HCT116 (cell line): ENCODE results near the gene DZIP1L. TPM values are rescaled to one million over a fixed set of nuclear protein-coding genes. Genes with fewer than 3 reads are reported as not detected.

Experiments
- ATAC-seq: fragments of 200-7000 bp; cut with Tn5 transposase; 2 replicates; pipeline ENCODE4 v1.9.1; 2020; ENCODE audit warnings: mild to moderate bottlenecking, moderate library complexity
- BruUV-seq: library from RNA; stranded (reverse); fragments of 400-500 nt; replicated peaks from 2 replicates; lab custom pipeline; 2021; lab: Mats Ljungman, UMichigan
- CTCF ChIA-PET: fragments of 300-600 bp; sonication (Branson Sonifier 250); formaldehyde crosslinking; loops from one replicate; lab custom pipeline; 2021; ENCODE audit warnings: antibody characterized with exemption; lab: Charles Lee
- POLR2A ChIA-PET: fragments of 300-600, 350-600 bp; sonication (Branson Sonifier 250); formaldehyde crosslinking; loops from one replicate; lab custom pipeline; 2021; ENCODE audit warnings: antibody characterized with exemption; lab: Charles Lee
- RAD21 ChIA-PET, 2 experiments: fragments of 300-600 bp; sonication (Branson Sonifier 250); formaldehyde crosslinking; loops; one replicate each; lab custom pipeline; 2023; ENCODE audit warnings: low total read pairs in 2 of 2; ENCODE audit not compliant: uncharacterized antibody in 2 of 2, unreplicated experiment in 2 of 2, low non-redundant PET in 1 of 2; lab: Charles Lee
- DNase-seq: peaks from one replicate; pipeline ENCODE4 v3.0.0-alpha.2; 2010; ENCODE audit warnings: low read depth, low spot score
- H2AFZ ChIP-seq: fragments of 200-600 bp; shearing (Covaris generic), sonication (generic); 2 replicates; pipeline ENCODE4 v1.6.1; 2017; ENCODE audit warnings: low read depth, mixed run types, mixed read lengths, antibody characterized with exemption, low read length; ENCODE audit not compliant: poor library complexity, severe bottlenecking
- H3K27ac ChIP-seq: 2 replicates; pipeline ENCODE4 v1.5.1; 2012; ENCODE audit warnings: low read depth, low read length
- H3K27me3 ChIP-seq: fragments of 200-600 bp; sonication (generic); 2 replicates; pipeline ENCODE4 v1.6.1; 2016; ENCODE audit warnings: mixed run types, low read length, mixed read lengths; ENCODE audit not compliant: insufficient read depth
- H3K36me3 ChIP-seq, 2 experiments: fragments of 200-500 bp in 1 of 2; fragments of 200-600 bp in 1 of 2; sonication (Bioruptor generic) in 1 of 2; sonication (generic) in 1 of 2; 2 replicates each; pipeline versions ENCODE4 v1.5.1 to v1.6.1; 2014 to 2016; ENCODE audit warnings: low read length in 2 of 2, inconsistent platforms in 1 of 2, mixed read lengths in 1 of 2, mixed run types in 1 of 2; ENCODE audit not compliant: insufficient read depth in 2 of 2, control insufficient read depth in 1 of 2
- H3K4me1 ChIP-seq, 2 experiments: fragments of 200-600 bp in 1 of 2; sonication (generic) in 1 of 2; 2 replicates each; pipeline versions ENCODE4 v1.5.1 to v1.6.1; 2012 to 2017; ENCODE audit warnings: low read length in 2 of 2, inconsistent platforms in 1 of 2, mild to moderate bottlenecking in 1 of 2, mixed read lengths in 1 of 2, mixed run types in 1 of 2, moderate library complexity in 1 of 2; ENCODE audit not compliant: insufficient read depth in 2 of 2, control insufficient read depth in 1 of 2
- H3K4me2 ChIP-seq: fragments of 200-600 bp; sonication (generic); 2 replicates; pipeline ENCODE4 v1.6.1; 2017; ENCODE audit warnings: mixed run types, low read length, mixed read lengths
- H3K4me3 ChIP-seq, 2 experiments: fragments of 200-600 bp in 1 of 2; sonication (generic) in 1 of 2; replicated peaks in 1 of 2; 2 replicates each; pipeline ENCODE4 v1.5.1; 2011 to 2016; ENCODE audit warnings: low read length in 2 of 2, control low read depth in 1 of 2, low read depth in 1 of 2, mild to moderate bottlenecking in 1 of 2, mixed read lengths in 1 of 2, mixed run types in 1 of 2
- H3K79me2 ChIP-seq: fragments of 200-600 bp; sonication (generic); 2 replicates; pipeline ENCODE4 v1.6.1; 2017; ENCODE audit warnings: mild to moderate bottlenecking, mixed run types, low read length, moderate library complexity, mixed read lengths; ENCODE audit not compliant: insufficient read depth
- H3K9ac ChIP-seq: fragments of 200-600 bp; sonication (generic); 2 replicates; pipeline ENCODE4 v1.6.1; 2016; ENCODE audit warnings: low read length, mixed read lengths
- H3K9me2 ChIP-seq: fragments of 200-600 bp; sonication (generic), shearing (Covaris generic); 2 replicates; pipeline ENCODE4 v1.6.1; 2017; ENCODE audit warnings: mixed run types, mild to moderate bottlenecking, moderate library complexity; ENCODE audit not compliant: insufficient read depth
- H3K9me3 ChIP-seq, 2 experiments: fragments of 200-500 bp in 1 of 2; fragments of 200-600 bp in 1 of 2; sonication (Bioruptor generic) in 1 of 2; sonication (generic) in 1 of 2; 2 replicates each; pipeline ENCODE4 v1.6.1; 2014 to 2017; ENCODE audit warnings: low read length in 2 of 2, mixed read lengths in 2 of 2, inconsistent platforms in 1 of 2, low read depth in 1 of 2, mild to moderate bottlenecking in 1 of 2, mixed run types in 1 of 2, moderate library complexity in 1 of 2; ENCODE audit not compliant: control insufficient read depth in 1 of 2, insufficient read depth in 1 of 2
- H4K20me1 ChIP-seq: fragments of 200-600 bp; sonication (generic), shearing (Covaris generic); 2 replicates; pipeline ENCODE4 v1.6.1; 2017; ENCODE audit warnings: mixed run types, mild to moderate bottlenecking, moderate library complexity; ENCODE audit not compliant: insufficient read depth
- CBX3 ChIP-seq: IDR thresholded peaks from 2 replicates; pipeline ENCODE4 v1.6.1; 2012; ENCODE audit warnings: low read depth
- CEBPB ChIP-seq: IDR thresholded peaks from 2 replicates; pipeline ENCODE4 v1.6.1; 2012; ENCODE audit warnings: low read depth
- ELF1 ChIP-seq: IDR thresholded peaks from 2 replicates; pipeline ENCODE4 v1.6.1; 2012; ENCODE audit warnings: low read depth, borderline replicate concordance
- EZH2phosphoT487 ChIP-seq: fragments of 200-600 bp; IDR thresholded peaks from 2 replicates; pipeline ENCODE4 v1.6.1; 2018; ENCODE audit warnings: antibody characterized with exemption, borderline replicate concordance
- MAX ChIP-seq: IDR thresholded peaks from 2 replicates; pipeline ENCODE4 v1.6.1; 2012
- RAD21 ChIP-seq: IDR thresholded peaks from 2 replicates; pipeline ENCODE4 v1.6.1; 2012; ENCODE audit warnings: low read depth, mild to moderate bottlenecking
- SP1 ChIP-seq: IDR thresholded peaks from 2 replicates; pipeline ENCODE4 v1.6.1; 2012; ENCODE audit warnings: low read depth
- TCF7L2 ChIP-seq: IDR thresholded peaks from 2 replicates; pipeline ENCODE4 v1.7.0; 2011; ENCODE audit warnings: borderline replicate concordance, inconsistent platforms; ENCODE audit not compliant: insufficient read depth, insufficient read length; ENCODE audit errors: extremely low read depth
- ZBTB33 ChIP-seq: IDR thresholded peaks from 2 replicates; pipeline ENCODE4 v1.6.1; 2011; ENCODE audit warnings: mild to moderate bottlenecking, low read length, moderate library complexity; ENCODE audit not compliant: insufficient replicate concordance; ENCODE audit errors: extremely low read depth
- ZFX ChIP-seq: fragments of 450-650 bp; IDR thresholded peaks from 2 replicates; pipeline ENCODE4 v1.6.1; 2017
- ZNF274 ChIP-seq: fragments of 200-500 bp; sonication (Bioruptor generic); IDR thresholded peaks from 2 replicates; pipeline ENCODE4 v1.6.1; 2014; ENCODE audit warnings: mild to moderate bottlenecking, low read depth, low read length, inconsistent platforms
- intact Hi-C: fragments of 100-400 bp; cut with micrococcal nuclease; formaldehyde crosslinking; loops from 2 replicates; pipeline ENCODE4 v1.10.0; 2022
- total RNA-seq: library from RNA; stranded (reverse); gene quantifications from one replicate; pipeline ENCODE4 v1.2.1, GENCODE V29; 2021; ENCODE audit not compliant: unreplicated experiment
- TF ChIP-seq, protein P1 (sequence below): IDR thresholded peaks from 2 replicates; pipeline ENCODE4 v1.6.1; 2012

Gene DZIP1L
- total RNA-seq, 1 experiment from 2014 or later: 9.6 TPM

DNA sequence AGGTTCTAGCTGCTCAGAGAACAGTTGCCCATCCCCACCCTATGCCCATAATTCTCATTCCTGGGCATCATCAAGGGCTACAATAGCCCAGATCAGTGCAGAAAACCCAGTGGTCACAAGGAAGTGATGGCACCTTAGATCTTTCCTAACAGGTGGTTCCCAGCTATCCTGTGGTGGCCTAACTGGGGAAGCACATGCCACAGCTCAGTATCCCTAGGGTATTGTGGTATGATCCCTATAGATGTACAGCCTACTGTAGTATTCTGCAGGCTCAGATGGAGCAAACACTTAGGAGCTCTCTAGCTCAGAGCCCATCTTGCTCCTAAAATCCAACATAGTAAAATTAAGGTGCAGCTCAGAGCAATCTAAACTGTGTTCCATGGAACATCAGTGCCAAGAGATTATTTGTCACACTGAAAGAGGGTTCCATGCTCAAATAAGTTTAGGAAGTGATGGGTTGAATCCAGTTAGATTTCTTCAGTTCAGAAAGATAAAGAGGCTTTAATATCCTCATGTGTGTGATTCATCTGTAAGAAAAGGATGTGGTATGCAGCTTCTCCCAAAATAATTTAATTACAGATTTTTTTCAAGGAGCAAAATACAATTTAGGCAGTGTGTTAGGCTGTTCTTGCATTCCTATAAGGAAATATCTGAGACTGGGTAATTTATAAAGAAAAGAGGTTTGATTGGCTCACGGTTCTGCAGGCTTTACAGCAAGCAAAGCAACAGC lies 12.4 kb upstream of the DZIP1L start:
- H3K4me2 ChIP-seq: no peak overlapping the region
- no peak for TF ChIP-seq ELF1
- no peak for TF ChIP-seq ZBTB33
- TF ChIP-seq CBX3: no peak
- no peak for TF ChIP-seq SP1
- TF ChIP-seq RAD21: no peak
- TF ChIP-seq MAX: no peak
- TF ChIP-seq CEBPB: no peak
- TF ChIP-seq, protein P1, sequence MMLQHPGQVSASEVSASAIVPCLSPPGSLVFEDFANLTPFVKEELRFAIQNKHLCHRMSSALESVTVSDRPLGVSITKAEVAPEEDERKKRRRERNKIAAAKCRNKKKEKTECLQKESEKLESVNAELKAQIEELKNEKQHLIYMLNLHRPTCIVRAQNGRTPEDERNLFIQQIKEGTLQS: no peak
- TF ChIP-seq ZFX: no peak
- TF ChIP-seq ZNF274: no peak
- no peak for TF ChIP-seq EZH2phosphoT487
- TF ChIP-seq TCF7L2: no peak
- peaks cover 8% of the 10 kb centered on the region in 2 experiments; a peak in 3 of 4 replicates for H3K4me1 ChIP-seq
- ChIA-PET RAD21 (no interaction called here), POLR2A (interaction anchor here (0.7 kb wide), 1 partner anchor 47 kb away, joined by 3 read pairs; the partner anchor contains the start of gene DBR1), CTCF (interaction anchor here (1.4 kb wide), 1 partner anchor 9 kb away, joined by 5 read pairs; no protein-coding TSS in a partner anchor)
- H3K9me2 ChIP-seq: no peaks in the 10 kb centered on the region
- intact Hi-C loops: no loop called here
- no TSS peak for BruUV-seq
- no peaks in the 10 kb centered on the region for H3K36me3 ChIP-seq
- H3K79me2 ChIP-seq: no peaks in the 10 kb centered on the region
- no peak overlapping the region for H3K27ac ChIP-seq
- no peak overlapping the region for H3K4me3 ChIP-seq
- no peaks in the 10 kb centered on the region for H3K27me3 ChIP-seq
- no peaks in the 10 kb centered on the region for H4K20me1 ChIP-seq
- DNase-seq (no peak), ATAC-seq (no peak)
- H2AFZ ChIP-seq: no peak overlapping the region
- H3K9me3 ChIP-seq: no peaks in the 10 kb centered on the region; a peak in 1 of 4 replicates
- no peak overlapping the region for H3K9ac ChIP-seq
